Left lung (tissue), 10 donors: ENCODE results near the gene TMEM184B. TPM values are rescaled to one million over a fixed set of nuclear protein-coding genes. Genes with fewer than 3 reads are reported as not detected.
A peak's percentile ranks its signal among the peaks of the same experiment; 100 is the strongest.

Experiments
- ATAC-seq: fragments of 200-7000 bp; cut with Tn5 transposase; one replicate; pipeline ENCODE4 v1.9.1; 2020; ENCODE audit warnings: moderate library complexity
- DNase-seq, 4 donors: peaks; one replicate each; pipeline ENCODE4 v3.0.0-alpha.2; 2013 to 2020
- H3K27ac ChIP-seq, 2 donors: fragments of 200-600 bp; sonication (generic) in 1 of 2; one replicate each; pipeline versions ENCODE4 v1.5.0 to v1.8.0; 2020 to 2021
- H3K27me3 ChIP-seq, 2 donors: fragments of 200-600 bp; sonication (generic) in 1 of 2; one replicate each; pipeline versions ENCODE4 v1.5.0 to v1.8.0; 2020 to 2021
- H3K36me3 ChIP-seq, 2 donors: fragments of 200-600 bp; sonication (generic) in 1 of 2; one replicate each; pipeline versions ENCODE4 v1.5.0 to v1.8.0; 2020 to 2021
- H3K4me1 ChIP-seq, 2 donors: fragments of 200-600 bp; one replicate each; pipeline ENCODE4 v1.8.0; 2021
- H3K4me3 ChIP-seq, 2 donors: fragments of 200-600 bp; sonication (generic) in 1 of 2; one replicate each; pipeline versions ENCODE4 v1.5.0 to v1.8.0; 2020 to 2021; ENCODE audit warnings: mild to moderate bottlenecking in 1 of 2
- H3K9me3 ChIP-seq, 2 donors: fragments of 200-600 bp; sonication (generic) in 1 of 2; one replicate each; pipeline versions ENCODE4 v1.5.0 to v1.8.0; 2020 to 2021
- CTCF ChIP-seq, 2 donors: fragments of 200-600 bp; sonication (generic) in 1 of 2; IDR thresholded peaks; one replicate each; pipeline versions ENCODE4 v1.5.0 to v1.8.0; 2021; ENCODE audit warnings: antibody characterized with exemption in 2 of 2
- intact Hi-C, 2 donors: fragments of 100-400 bp; cut with DNase I; formaldehyde crosslinking; loops; one replicate each; pipeline versions ENCODE4 v1.11.2 to v1.14.2; 2022
- polyA plus RNA-seq, 6 donors: library from polyadenylated mRNA; unstranded; fragments of 120-200 nt; gene quantifications; one replicate each; pipeline ENCODE4 v1.2.1, GENCODE V29; 2013; ENCODE audit not compliant: insufficient read length in 6 of 6
- total RNA-seq, 2 donors: library from RNA; stranded (reverse); fragmentation: NEBNext Ultra II Directional; extraction: Animal tissue kit (Norgen Biotek cat#: 25700); gene quantifications; one replicate each; pipeline ENCODE4 v1.2.1, GENCODE V29; 2021
- donor health status: DM: no; HTN: yes; CAD: no.
- donor health status: DM: no; HTN: no; CAD: no.

Gene TMEM184B
- total and polyA plus RNA-seq, 8 donors, result 33.7 to 98.3 (median 39.8) TPM

DNA sequence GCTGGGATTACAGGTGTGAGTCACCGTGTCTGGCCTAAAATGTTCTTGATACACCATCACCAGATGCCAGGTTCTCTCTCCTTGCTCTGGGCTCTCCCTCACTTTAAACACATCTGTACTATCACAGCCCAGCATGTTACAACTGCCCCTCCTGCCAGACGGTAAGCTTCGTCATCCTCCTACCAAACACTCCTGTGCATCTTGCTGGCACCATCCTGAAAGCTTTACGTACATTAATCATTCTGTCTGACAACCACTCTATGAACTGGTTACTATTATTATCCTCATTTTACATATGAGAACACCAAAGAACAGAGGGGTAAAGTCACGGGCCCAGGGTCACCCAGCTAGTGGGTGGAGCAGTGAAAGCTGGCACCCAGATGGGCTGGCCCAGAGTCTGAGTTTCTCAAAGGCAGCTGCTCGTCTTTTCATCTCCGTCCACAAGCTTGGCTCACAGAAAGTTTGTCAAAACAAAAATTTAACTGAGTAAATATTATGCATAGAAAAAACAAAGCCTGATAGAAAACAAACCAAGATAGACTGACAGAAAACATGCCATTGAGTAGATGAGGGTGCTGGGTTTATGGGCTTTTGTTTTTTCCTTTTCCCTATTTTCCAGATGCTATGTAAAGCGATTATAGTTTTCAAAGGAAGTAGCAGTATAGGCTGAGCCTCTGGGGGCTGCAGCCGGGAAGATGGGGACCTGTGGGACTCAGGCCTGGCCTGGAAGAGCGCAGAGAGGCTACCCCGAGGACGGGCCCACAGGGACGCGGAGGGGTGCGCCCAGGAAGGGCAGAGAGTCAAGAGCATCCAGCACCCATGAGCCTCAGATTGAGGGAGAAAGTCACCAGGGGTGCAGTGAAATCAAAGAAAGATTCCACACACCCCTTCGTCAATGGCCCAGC is 100.6 kb downstream of the TMEM184B start:
- Histone ChIP-seq H3K27me3 (no peaks in the 10 kb centered on the region), H3K9me3 (no peaks in the 10 kb centered on the region), H3K4me3 (no peak overlapping the region), H3K27ac (peak overlapping the region in 1 of 2 donors; percentile 70), H3K4me1 (peaks cover 11 to 34% of the 10 kb centered on the region in 2 donors), H3K36me3 (no peaks in the 10 kb centered on the region)
- TF ChIP-seq CTCF (IDR thresholded peaks at IDR 0.05), result no peak
- no peak for ATAC-seq
- DNase-seq, result no peak
- intact Hi-C loops, result no loop called here

GRCh38 chr22:38170469-38170868 is 102.3 kb downstream of the TMEM184B start:
- Histone ChIP-seq H3K9me3 (no peaks in the 10 kb centered on the region), H3K4me1 (peaks cover 7 to 17% of the 10 kb centered on the region in 2 donors), H3K27ac (no peak overlapping the region), H3K4me3 (no peak overlapping the region), H3K27me3 (no peaks in the 10 kb centered on the region), H3K36me3 (peaks cover 0 to 4% of the 10 kb centered on the region in 2 donors)
- no peak for TF ChIP-seq CTCF (IDR thresholded peaks at IDR 0.05)
- intact Hi-C loops, result no loop called here
- DNase-seq (no peak), ATAC-seq (no peak)

Other genes with a start within 250 kb of the TMEM184B start
- 10 to 100 TPM; 30.9 to 39.5 TPM for gene PICK1, start 215.6 kb downstream of the TMEM184B start, total RNA-seq
- gene PICK1, start 215.6 kb downstream of the TMEM184B start, polyA plus RNA-seq, result 10 to 100 TPM; 22.8 to 33.1 (median 27.8) TPM
- under 1 TPM; 0.38 to 0.45 TPM for gene SLC16A8, start 188.8 kb downstream of the TMEM184B start, total RNA-seq
- gene SLC16A8, start 188.8 kb downstream of the TMEM184B start, polyA plus RNA-seq, result 1 to 10 TPM in 5 of 6 donors, under 1 TPM in 1; 0.94 to 2.1 (median 1.5) TPM
- gene BAIAP2L2, start 162.3 kb downstream of the TMEM184B start, total RNA-seq, result under 1 TPM; 0.34 to 0.35 TPM
- gene BAIAP2L2, start 162.3 kb downstream of the TMEM184B start, polyA plus RNA-seq, result 1 to 10 TPM in 4 of 6 donors, under 1 TPM in 2; 0.66 to 1.5 (median 1.1) TPM
- 10 to 100 TPM; 30.9 to 39.0 TPM for gene PLA2G6, start 91.2 kb downstream of the TMEM184B start, total RNA-seq
- gene PLA2G6, start 91.2 kb downstream of the TMEM184B start, polyA plus RNA-seq, result 10 to 100 TPM; 29.8 to 44.1 (median 35.7) TPM
- gene MAFF, start 71.0 kb downstream of the TMEM184B start, total RNA-seq, result 10 to 100 TPM; 12.1 to 17.1 TPM
- 10 to 100 TPM in 2 of 6 donors, 1 to 10 TPM in 4; 7.0 to 16.8 (median 8.4) TPM for gene MAFF, start 71.0 kb downstream of the TMEM184B start, polyA plus RNA-seq
- gene CSNK1E, start 44.4 kb upstream of the TMEM184B start, total RNA-seq, result 100 to 1,000 TPM in 1 of 2 donors, 10 to 100 TPM in 1; 95.3 to 123 TPM
- 100 to 1,000 TPM; 161 to 209 (median 192) TPM for gene CSNK1E, start 44.4 kb upstream of the TMEM184B start, polyA plus RNA-seq
- gene KCNJ4, start 182.2 kb upstream of the TMEM184B start, total RNA-seq, result not detected
- gene KCNJ4, start 182.2 kb upstream of the TMEM184B start, polyA plus RNA-seq, result under 1 TPM in 2 of 6 donors, not detected in 4; 0.07 TPM
- gene KDELR3, start 195.1 kb upstream of the TMEM184B start, total RNA-seq, result 10 to 100 TPM; 25.9 to 53.8 TPM
- gene KDELR3, start 195.1 kb upstream of the TMEM184B start, polyA plus RNA-seq, result 1 to 10 TPM; 5.5 to 8.5 (median 7.5) TPM
- gene DDX17, start 233.3 kb upstream of the TMEM184B start, total RNA-seq, result 100 to 1,000 TPM; 384 to 410 TPM
- gene DDX17, start 233.3 kb upstream of the TMEM184B start, polyA plus RNA-seq, result 100 to 1,000 TPM; 751 to 895 (median 809) TPM